Measurements from ENCODE around the gene KRT9. TPM values are rescaled to one million over a fixed set of nuclear protein-coding genes. Genes with fewer than 3 reads are reported as not detected.

KRT9 gene
- total RNA-seq, 1 donor: 0.10 TPM

GRCh38 chr17:41522301-41523224, 49.3 kb downstream of the KRT9 start:
- no peak overlapping the region for H3K4me3 ChIP-seq (ENCODE audit: low read length)
- no peaks in the 10 kb centered on the region for H3K9me3 ChIP-seq (ENCODE audit: low read depth, low read length)
- peaks cover 7% of the 10 kb centered on the region for H3K4me1 ChIP-seq (ENCODE audit: insufficient read depth, low read length)
- peaks cover 14% of the 10 kb centered on the region for H3K27me3 ChIP-seq (ENCODE audit: insufficient read depth, low read length)

- H3K27me3 ChIP-seq (ENCODE audit: insufficient read depth, low read length): peaks cover 6% of the 10 kb centered on the region
Observed at GRCh38 chr17:41521574-41522261, 50.1 kb downstream of the KRT9 start.

GRCh38 chr17:41520821-41521521, 50.9 kb downstream of the KRT9 start:
- Histone ChIP-seq H3K27me3 (ENCODE audit: insufficient read depth, low read length) (no peaks in the 10 kb centered on the region), H3K9me3 (ENCODE audit: low read depth, low read length) (no peaks in the 10 kb centered on the region), H3K4me3 (ENCODE audit: low read length) (no peak overlapping the region), H3K4me1 (ENCODE audit: insufficient read depth, low read length) (peaks cover 6% of the 10 kb centered on the region)

More at GRCh38 chr17:41521574-41522261, 50.1 kb downstream of the KRT9 start:
- H3K4me1 ChIP-seq (ENCODE audit: insufficient read depth, low read length): peaks cover 6% of the 10 kb centered on the region
- H3K9me3 ChIP-seq (ENCODE audit: low read depth, low read length): no peaks in the 10 kb centered on the region
- no peak overlapping the region for H3K4me3 ChIP-seq (ENCODE audit: low read length)

- no peaks in the 10 kb centered on the region for H3K9me3 ChIP-seq (ENCODE audit: low read depth, low read length)
- no peaks in the 10 kb centered on the region for H3K27me3 ChIP-seq (ENCODE audit: insufficient read depth, low read length)
- H3K4me3 ChIP-seq (ENCODE audit: low read length): no peak overlapping the region
- H3K4me1 ChIP-seq (ENCODE audit: insufficient read depth, low read length): peaks cover 6% of the 10 kb centered on the region
Observed at GRCh38 chr17:41519501-41520224, 52.2 kb downstream of the KRT9 start.

GRCh38 chr17:41518789-41519449, 52.9 kb downstream of the KRT9 start, which contains the start of gene KRT15:
Gene KRT15, minus strand, starts transcription at chr17:41518890. Its CDS starts 63 bp downstream, at chr17:41518827.
- no peaks in the 10 kb centered on the region for H3K9me3 ChIP-seq (ENCODE audit: low read depth, low read length)
- no peak within 1 kb of the TSS for H3K4me3 ChIP-seq (ENCODE audit: low read length)
- peaks cover 6% of the 10 kb centered on the region for H3K4me1 ChIP-seq (ENCODE audit: insufficient read depth, low read length)
- H3K27me3 ChIP-seq (ENCODE audit: insufficient read depth, low read length): no peaks in the 10 kb centered on the region

GRCh38 chr17:41518031-41518430, 53.8 kb downstream of the KRT9 start:
- Histone ChIP-seq H3K27me3 (ENCODE audit: insufficient read depth, low read length) (no peaks in the 10 kb centered on the region), H3K4me1 (ENCODE audit: insufficient read depth, low read length) (peaks cover 11% of the 10 kb centered on the region), H3K9me3 (ENCODE audit: low read depth, low read length) (no peaks in the 10 kb centered on the region), H3K4me3 (ENCODE audit: low read length) (no peak overlapping the region)

GRCh38 chr17:41516830-41517283, 55.0 kb downstream of the KRT9 start:
- H3K4me1 ChIP-seq (ENCODE audit: insufficient read depth, low read length): peaks cover 21% of the 10 kb centered on the region
- H3K4me3 ChIP-seq (ENCODE audit: low read length): no peak overlapping the region
- H3K27me3 ChIP-seq (ENCODE audit: insufficient read depth, low read length): no peaks in the 10 kb centered on the region
- no peaks in the 10 kb centered on the region for H3K9me3 ChIP-seq (ENCODE audit: low read depth, low read length)

- peaks cover 16% of the 10 kb centered on the region for H3K4me1 ChIP-seq (ENCODE audit: insufficient read depth, low read length)
- H3K9me3 ChIP-seq (ENCODE audit: low read depth, low read length): no peaks in the 10 kb centered on the region
- H3K27me3 ChIP-seq (ENCODE audit: insufficient read depth, low read length): no peaks in the 10 kb centered on the region
- no peak overlapping the region for H3K4me3 ChIP-seq (ENCODE audit: low read length)
Observed at GRCh38 chr17:41516147-41516829, 55.6 kb downstream of the KRT9 start.

Other genes with a start within 250 kb of the KRT9 start
- not detected for gene KRT33A, start 221.2 kb downstream of the KRT9 start, total RNA-seq
- gene KRT33B, start 202.2 kb downstream of the KRT9 start, total RNA-seq: not detected
- 0.10 TPM for gene KRT34, start 189.8 kb downstream of the KRT9 start, total RNA-seq
- gene KRT31, start 174.5 kb downstream of the KRT9 start, total RNA-seq: not detected
- not detected for gene KRT37, start 147.5 kb downstream of the KRT9 start, total RNA-seq
- gene KRT38, start 131.1 kb downstream of the KRT9 start, total RNA-seq: not detected
- gene KRT32, start 104.7 kb downstream of the KRT9 start, total RNA-seq: not detected
- not detected for gene KRT35, start 90.9 kb downstream of the KRT9 start, total RNA-seq
- not detected for gene KRT36, start 82.1 kb downstream of the KRT9 start, total RNA-seq
- gene KRT13, start 66.4 kb downstream of the KRT9 start, total RNA-seq: 0.73 TPM
- not detected for gene KRT15, start 53.2 kb downstream of the KRT9 start, total RNA-seq
- gene KRT19, start 43.8 kb downstream of the KRT9 start, total RNA-seq: 0.21 TPM
- not detected for gene KRT14, start 14.8 kb upstream of the KRT9 start, total RNA-seq
- gene KRT16, start 40.7 kb upstream of the KRT9 start, total RNA-seq: not detected
- 0.42 TPM for gene KRT17, start 52.5 kb upstream of the KRT9 start, total RNA-seq
- gene EIF1, start 116.8 kb upstream of the KRT9 start, total RNA-seq: 719 TPM
- not detected for gene GAST, start 140.3 kb upstream of the KRT9 start, total RNA-seq
- not detected for gene HAP1, start 162.6 kb upstream of the KRT9 start, total RNA-seq
- gene JUP, start 214.7 kb upstream of the KRT9 start, total RNA-seq: 40.5 TPM
- 0.94 TPM for gene P3H4, start 239.9 kb upstream of the KRT9 start, total RNA-seq
- 0.21 TPM for gene FKBP10, start 240.9 kb upstream of the KRT9 start, total RNA-seq

Data from mononuclear cell (primary cell).